ENCODE results near the gene HCK. TPM values are rescaled to one million over a fixed set of nuclear protein-coding genes. Genes with fewer than 3 reads are reported as not detected.
A peak's percentile ranks its signal among the peaks of the same experiment; 100 is the strongest.

Gene HCK
- polyA plus RNA-seq (2013, experiment 1 of 2; ENCODE audit: insufficient read length) = not detected
- not detected for polyA plus RNA-seq (2013, experiment 2 of 2; ENCODE audit: insufficient read length)

GRCh38 chr20:32052090-32052777 is at the start of gene HCK:
TSS of gene HCK (plus strand) at chr20:32052242.
- no peak for DNase-seq

- DNase-seq = no peak
Observed at GRCh38 chr20:32003325-32003724, 48.7 kb upstream of the HCK start.

- peak; percentile 5 for DNase-seq
Observed at GRCh38 chr20:32004963-32005362, 47.1 kb upstream of the HCK start.

- DNase-seq = no peak
Observed at GRCh38 chr20:32006053-32006452, 46.0 kb upstream of the HCK start.

GRCh38 chr20:32006841-32007786 is 44.9 kb upstream of the HCK start:
- no peak for DNase-seq

GRCh38 chr20:32007787-32008616 is 44.0 kb upstream of the HCK start:
- peak; percentile 17 for DNase-seq

- DNase-seq = no peak
Observed at GRCh38 chr20:32009564-32009963, 42.5 kb upstream of the HCK start.

GRCh38 chr20:32010101-32010500 is 41.9 kb upstream of the HCK start, which contains the start of gene CCM2L:
TSS of gene CCM2L (plus strand) at chr20:32010438. CDS start at chr20:32010455, 17 bp downstream.
- DNase-seq = no peak

GRCh38 chr20:32010666-32011065 is 41.4 kb upstream of the HCK start:
- DNase-seq = no peak

- no peak for DNase-seq
Observed at GRCh38 chr20:32012159-32012688, 39.8 kb upstream of the HCK start.

- no peak for DNase-seq
Observed at GRCh38 chr20:32013326-32013725, 38.7 kb upstream of the HCK start.

GRCh38 chr20:32017711-32018251 is 34.3 kb upstream of the HCK start:
- no peak for DNase-seq

- no peak for DNase-seq
Observed at GRCh38 chr20:32018269-32019155, 33.5 kb upstream of the HCK start.

GRCh38 chr20:32019156-32019510 is 32.9 kb upstream of the HCK start:
- no peak for DNase-seq

GRCh38 chr20:32019563-32020463 is 32.2 kb upstream of the HCK start:
- no peak for DNase-seq

GRCh38 chr20:32021091-32021490 is 31.0 kb upstream of the HCK start:
- DNase-seq = no peak

- no peak for DNase-seq
Observed at GRCh38 chr20:32024683-32025295, 27.3 kb upstream of the HCK start.

GRCh38 chr20:32027643-32028042 is 24.4 kb upstream of the HCK start:
- DNase-seq = no peak

- DNase-seq = no peak
Observed at GRCh38 chr20:32028647-32029372, 23.2 kb upstream of the HCK start.
